ENCODE results near the gene GEMIN7.

GEMIN7 gene

DNA sequence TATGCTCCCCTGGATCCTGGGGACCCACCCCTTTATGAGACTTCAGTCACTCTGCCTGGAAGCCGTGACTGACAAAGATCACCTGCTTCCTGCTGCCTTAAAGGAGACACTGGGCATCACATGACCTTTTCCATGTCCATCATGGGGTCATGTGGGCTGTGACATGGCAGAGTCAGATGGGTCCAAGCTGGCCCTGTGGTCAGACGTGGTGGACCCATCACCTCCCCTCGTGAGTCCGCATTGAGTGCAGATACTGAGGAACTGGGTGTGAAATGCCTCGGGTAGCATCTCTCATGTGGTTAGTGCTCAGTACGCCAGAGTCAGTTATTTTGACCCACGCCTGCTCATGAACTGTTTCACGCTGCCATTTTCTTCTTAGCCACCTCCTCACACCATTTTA is 54.6 kb downstream of the GEMIN7 start:
- DNase-seq = no peak

DNA sequence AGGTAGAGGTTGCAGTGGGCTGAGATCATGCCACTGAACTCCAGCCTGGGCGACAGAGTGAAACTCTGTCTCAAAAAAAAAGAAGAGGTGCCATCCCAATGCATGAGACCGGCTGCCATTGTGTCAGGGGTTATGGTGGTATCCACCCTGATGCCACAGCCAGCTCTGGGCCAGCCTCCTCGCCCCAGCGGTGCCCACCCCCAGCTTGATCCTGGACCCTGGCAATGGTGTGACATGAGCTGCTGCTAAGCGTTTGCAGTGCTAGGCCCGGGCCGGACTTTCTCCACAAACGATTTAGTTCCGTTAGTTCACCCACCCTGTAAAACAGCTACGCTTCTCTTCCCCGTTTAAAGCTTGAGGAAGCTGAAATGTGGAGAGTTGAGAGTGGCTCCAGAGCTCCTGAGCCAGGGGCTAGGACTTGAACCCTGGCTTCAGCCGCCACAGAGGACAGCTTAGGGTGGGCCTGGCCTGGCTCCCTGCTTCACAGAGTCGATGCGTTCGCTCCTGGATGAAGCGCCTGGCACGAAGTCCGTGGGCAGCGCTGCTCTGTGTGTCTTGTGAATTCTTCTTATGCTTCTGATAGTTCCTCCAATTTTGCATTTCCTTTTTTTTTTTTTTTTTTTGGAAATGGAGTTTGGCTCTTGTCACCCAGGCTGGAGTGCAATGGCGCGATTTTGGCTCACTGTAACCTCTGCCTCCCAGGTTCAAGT is 56.3 kb downstream of the GEMIN7 start:
- no peak for DNase-seq

DNA sequence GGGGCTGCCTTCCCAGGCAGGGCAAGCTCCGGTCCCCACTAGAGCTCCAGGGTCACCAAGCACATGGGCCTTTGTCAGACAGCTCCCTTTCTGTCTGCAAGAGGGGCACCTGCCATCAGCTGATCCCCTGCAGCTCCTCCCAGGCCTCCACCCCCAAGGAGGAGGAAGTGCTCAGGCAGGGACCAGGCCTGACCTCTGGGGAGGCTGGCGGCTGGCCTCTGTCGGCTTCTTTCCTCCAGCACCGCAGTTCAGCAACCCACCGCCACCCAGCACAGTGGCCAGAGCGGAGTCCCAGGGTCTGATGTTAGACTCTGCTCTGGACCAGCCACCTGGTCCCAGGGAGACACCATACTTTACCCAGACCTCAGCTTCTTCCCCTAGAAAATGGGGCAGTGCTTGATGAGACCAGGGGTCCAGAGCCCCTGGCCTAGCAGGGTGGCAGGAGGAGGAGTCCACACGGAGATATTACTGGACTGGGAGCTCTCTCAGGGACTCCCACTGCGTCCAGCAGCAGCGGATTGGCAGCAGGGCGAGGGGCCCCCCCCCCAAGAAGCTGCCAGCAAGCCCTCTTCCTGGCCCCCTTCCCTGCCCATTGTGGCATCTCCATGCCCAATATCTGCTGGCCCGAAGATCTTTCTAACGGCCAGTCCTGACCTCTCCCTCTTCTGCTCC is 57.6 kb downstream of the GEMIN7 start:
- no peak for DNase-seq

DNA sequence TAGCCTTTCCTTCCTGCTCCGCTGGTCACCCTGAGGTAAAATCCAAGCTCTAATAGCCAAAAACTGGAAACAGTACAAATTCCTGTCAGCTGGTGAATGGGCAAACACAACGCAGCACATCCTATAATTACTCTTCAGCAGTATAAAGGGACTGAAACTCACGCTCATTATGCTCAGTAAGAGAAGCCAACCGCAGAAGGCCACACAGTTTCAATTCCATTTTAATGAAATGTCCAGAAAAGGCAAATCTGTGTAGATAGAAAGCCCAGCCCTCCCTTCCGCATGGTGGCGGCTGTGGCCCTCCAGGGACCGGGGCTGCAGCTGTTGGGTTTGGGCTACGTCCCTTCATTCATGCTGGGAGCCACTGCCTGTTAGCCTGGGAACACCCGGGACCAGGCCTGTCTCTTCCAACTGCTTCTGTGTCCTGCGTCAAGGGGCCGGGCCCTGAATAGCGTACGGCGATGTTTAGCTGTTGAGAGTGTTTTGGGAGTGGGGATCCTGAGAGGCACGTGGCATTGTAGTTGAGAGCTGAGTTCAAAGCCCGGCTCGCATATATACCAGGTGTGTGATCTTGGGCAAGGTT is 58.2 kb downstream of the GEMIN7 start:
- no peak for DNase-seq

DNA sequence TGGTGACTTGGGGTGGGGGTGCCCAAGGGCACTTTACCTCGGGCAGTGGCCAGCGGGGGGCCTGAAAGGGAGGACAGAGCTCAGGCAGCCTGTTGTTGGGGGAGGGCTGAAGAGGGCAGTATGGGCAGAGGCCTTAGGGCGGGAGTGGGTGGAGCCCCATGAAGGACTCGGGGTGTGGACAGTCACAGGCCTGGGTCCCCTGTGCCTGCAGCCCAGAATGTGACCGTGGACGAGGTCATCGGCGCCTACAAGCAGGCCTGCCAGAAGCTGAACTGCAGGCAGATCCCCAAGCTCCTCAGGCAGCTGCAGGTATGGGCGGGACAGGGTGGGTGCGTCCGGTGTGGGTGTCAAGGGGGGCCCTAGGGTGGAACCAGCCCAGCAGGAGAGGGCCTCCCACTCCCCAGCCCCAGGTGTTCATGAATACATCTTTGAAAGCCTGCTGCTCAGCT is 59.3 kb downstream of the GEMIN7 start:
- no peak for DNase-seq

DNA sequence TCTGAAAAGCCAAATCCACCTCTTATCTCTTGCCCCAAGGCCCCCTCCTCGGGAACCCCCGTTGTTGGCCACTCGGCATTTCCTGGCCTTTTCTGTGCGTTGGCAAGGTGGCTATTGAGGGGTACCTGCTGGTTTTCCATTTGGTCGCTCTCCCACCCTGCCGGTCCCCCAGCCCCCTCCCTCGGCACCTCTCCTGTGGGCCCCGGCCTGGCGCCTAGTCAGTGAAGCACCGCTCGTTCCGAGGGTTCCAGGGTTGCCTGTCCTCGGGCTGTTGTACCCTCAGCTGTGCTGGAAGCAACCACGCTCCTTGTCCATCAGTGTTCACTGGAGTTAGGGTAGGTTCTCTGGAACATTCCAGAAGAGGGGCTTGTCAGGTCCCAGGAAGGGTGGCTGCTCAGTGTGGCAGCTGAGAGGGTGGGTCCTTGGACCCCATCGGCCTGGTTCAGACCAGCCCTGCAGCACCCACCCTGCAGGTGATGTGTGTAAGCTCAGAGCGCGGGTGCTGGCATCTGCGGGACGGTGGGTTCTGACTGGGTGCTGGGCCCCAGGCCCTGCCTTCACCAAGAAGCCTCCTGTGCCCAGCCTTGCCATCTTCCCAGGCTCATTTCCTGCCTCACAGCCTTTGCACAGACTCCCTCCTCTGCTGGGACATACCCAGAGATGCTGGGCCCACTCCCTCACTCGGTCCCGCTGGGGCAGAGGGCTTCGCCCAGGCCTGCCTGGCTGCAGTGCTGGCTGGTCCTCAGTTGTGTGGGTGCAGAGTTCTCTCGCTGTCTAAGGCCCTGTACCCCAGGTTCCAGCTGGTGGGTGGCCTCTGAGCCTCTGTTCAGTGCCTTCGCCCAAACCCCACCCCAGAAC is 60.5 kb downstream of the GEMIN7 start:
- no peak for DNase-seq

DNA sequence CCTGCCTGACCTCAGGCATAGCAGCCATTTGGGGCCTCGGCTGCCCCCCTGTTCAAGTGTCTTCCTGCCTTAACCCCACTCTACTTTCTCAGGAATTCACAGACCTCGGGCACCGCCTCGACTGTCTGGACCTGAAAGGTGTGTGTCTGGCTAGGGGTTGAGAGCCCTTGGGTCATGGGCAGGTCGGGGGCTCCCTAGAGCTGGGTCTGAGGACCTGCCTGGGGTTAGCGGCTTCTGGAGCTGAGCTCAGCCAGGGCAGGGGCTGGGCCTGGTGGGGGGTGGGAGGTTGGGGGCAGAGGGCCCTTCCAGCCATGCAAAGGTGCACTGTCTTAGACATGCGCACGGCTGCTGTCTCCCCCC is 61.1 kb downstream of the GEMIN7 start:
- no peak for DNase-seq

DNA sequence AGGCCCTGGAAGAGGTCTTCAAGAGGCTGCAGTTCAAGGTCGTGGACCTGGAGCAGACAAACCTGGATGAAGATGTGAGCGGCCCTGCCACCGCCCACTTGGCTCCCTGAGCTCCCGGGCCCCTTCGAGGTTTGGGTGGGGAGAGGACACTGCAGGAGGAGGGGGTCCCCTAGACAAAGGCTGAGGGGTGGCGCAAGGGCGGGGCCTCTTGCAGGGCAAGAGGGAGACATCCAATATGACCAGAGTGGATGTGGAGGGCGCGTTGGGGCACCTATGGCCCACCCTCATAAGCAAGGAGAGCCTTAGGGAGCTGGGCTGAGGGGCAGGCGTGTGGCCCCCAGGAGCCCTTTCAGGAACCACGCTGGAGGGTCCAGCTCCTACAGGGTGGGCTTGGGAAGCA is 61.5 kb downstream of the GEMIN7 start:
- no peak for DNase-seq
